ENCODE measurements around the gene TMPRSS4. TPM values are rescaled to one million over a fixed set of nuclear protein-coding genes. Genes with fewer than 3 reads are reported as not detected.

Gene TMPRSS4
- total and polyA plus RNA-seq, 9 of the 15 experiments (the other 6 are each of a cell fraction or from before 2014, with no cell fraction given) = 4.0 to 10.0 (median 5.6) TPM

GRCh38 chr11:118065384-118065783 lies 11.5 kb upstream of the TMPRSS4 start (continued):
- TF ChIP-seq ZBTB11 (CRISPR knock-in tag; IDR thresholded peaks at IDR 0.05) (no peak), ZNF143 (CRISPR knock-in tag; IDR thresholded peaks at IDR 0.05) (no peak)

- no peak overlapping the region for H3K27ac ChIP-seq (ENCODE audit: extremely low read depth, low read depth, low read length)
- peaks cover 6 to 16% of the 10 kb centered on the region in 2 experiments; a peak in 4 of 5 replicates for H3K27me3 ChIP-seq (ENCODE audit: control insufficient read depth in 2 of 2, insufficient read depth in 2 of 2, low read length in 2 of 2)
- 10% methylated on average over 8 of the region's 8 CpGs for WGBS (ENCODE audit: insufficient coverage, low coverage, missing lambda C conversion rate)
- intact Hi-C loops (cut with micrococcal nuclease) = loop anchor here (5.0 kb wide), 1 partner anchor 60 kb away; no protein-coding TSS in a partner anchor
- no TSS peak for BruUV-seq (replicated peaks)
- H3K36me3 ChIP-seq (ENCODE audit: control insufficient read depth, insufficient read depth, low read length) = no peaks in the 10 kb centered on the region
- no peaks in the 10 kb centered on the region for H3K79me2 ChIP-seq (ENCODE audit: control insufficient read depth, insufficient read depth, low read length)
- no peak overlapping the region for H3K9ac ChIP-seq (ENCODE audit: insufficient read depth in 1 of 2, low read depth in 2 of 2, low read length in 2 of 2)
- TF ChIP-seq CC2D1A (IDR thresholded peaks at IDR 0.05) (no peak), EWSR1 (IDR thresholded peaks at IDR 0.05; ENCODE audit: borderline replicate concordance, low read depth, partially characterized antibody) (no peak), TEAD1 (CRISPR knock-in tag; IDR thresholded peaks at IDR 0.05) (no peak), ZMIZ1 (IDR thresholded peaks at IDR 0.05; ENCODE audit: low read depth in 2 of 2, low read length in 2 of 2) (no peak), C11orf30 (IDR thresholded peaks at IDR 0.05; ENCODE audit: low read depth) (no peak), ZNF197 (CRISPR knock-in tag; IDR thresholded peaks at IDR 0.05; ENCODE audit: low read depth) (no peak), MCM3 (IDR thresholded peaks at IDR 0.05) (no peak), L3MBTL2 (IDR thresholded peaks at IDR 0.05) (no peak), MTA1 (IDR thresholded peaks at IDR 0.05; ENCODE audit: borderline replicate concordance) (no peak), BRD4 (IDR thresholded peaks at IDR 0.05) (no peak)
- peaks cover 4 to 5% of the 10 kb centered on the region in 2 experiments; a peak in 3 of 5 replicates for H3K4me1 ChIP-seq (replicated peaks in 1 of 2; ENCODE audit: control insufficient read depth in 2 of 2, insufficient read depth in 2 of 2, low read length in 2 of 2)
- ATAC-seq (no peak), DNase-seq (ENCODE audit: extremely low read depth in 1 of 4, low spot score in 3 of 4) (no peak), FAIRE-seq (no peak)
- H4K20me1 ChIP-seq (replicated peaks; ENCODE audit: control insufficient read depth, insufficient read depth, low read length) = peaks cover 3% of the 10 kb centered on the region; the same call in 1 of the 2 replicates
- CTCF ChIA-PET (ENCODE audit: low intra/inter-chr PET ratio) = no interaction called here
- H2AFZ ChIP-seq (ENCODE audit: low read depth, low read length) = no peak overlapping the region
- in situ Hi-C loops (cut with MboI) = no loop called here
- POLR2A ChIA-PET = no interaction called here
- no peak overlapping the region for H3K4me2 ChIP-seq (ENCODE audit: insufficient read depth, low read length)
- H3K4me3 ChIP-seq = no peak overlapping the region
- H3K9me3 ChIP-seq (replicated peaks; ENCODE audit: control insufficient read depth, insufficient read depth, low read depth, low read length) = no peaks in the 10 kb centered on the region
- peaks cover 4% of the 10 kb centered on the region for H3K9me1 ChIP-seq (ENCODE audit: control insufficient read depth, insufficient read depth, low read length)
Observed at GRCh38 chr11:118067006-118067405, 9.9 kb upstream of the TMPRSS4 start.
